ENCODE measurements around the gene MAP1A. TPM values are rescaled to one million over a fixed set of nuclear protein-coding genes. Genes with fewer than 3 reads are reported as not detected.
"Not testable (repeated sequence)": the region's sequence is repeated elsewhere in the genome, so short reads cannot be mapped to it uniquely, and the experiment has no call there.

The MAP1A gene
- total RNA-seq, 1 donor from 2014 or later: 16.9 TPM

- TF ChIP-seq POLR2A (IDR thresholded peaks at IDR 0.05): no peak
- TF ChIP-seq POLR2AphosphoS5 (IDR thresholded peaks at IDR 0.05; ENCODE audit: insufficient read depth in 1 of 2, low read depth in 1 of 2): no peak
- TF ChIP-seq CTCF (IDR thresholded peaks at IDR 0.05): no peak
- H3K4me1 ChIP-seq: peaks cover 8% of the 10 kb centered on the region
- H3K36me3 ChIP-seq: peaks cover 0 to 7% of the 10 kb centered on the region in 2 donors
- H3K4me3 ChIP-seq: no peak overlapping the region
- H3K9me3 ChIP-seq: no peaks in the 10 kb centered on the region
- intact Hi-C loops (cut with DNase I): no loop called here
- peak in 1 of 2 donors; percentile 77 for DNase-seq (ENCODE audit: extremely low spot score in 2 of 2)
- H3K27ac ChIP-seq: no peak overlapping the region
- no peaks in the 10 kb centered on the region for H3K27me3 ChIP-seq
Measured at GRCh38 chr15:43527802-43528541, 10.6 kb downstream of the MAP1A start.

GRCh38 chr15:43528542-43529007 lies 11.2 kb downstream of the MAP1A start:
- Histone ChIP-seq H3K27me3 (no peaks in the 10 kb centered on the region), H3K9me3 (no peaks in the 10 kb centered on the region), H3K27ac (no peak overlapping the region), H3K4me3 (no peak overlapping the region), H3K4me1 (peaks cover 8% of the 10 kb centered on the region), H3K36me3 (peaks cover 0 to 6% of the 10 kb centered on the region in 2 donors)
- TF ChIP-seq CTCF (IDR thresholded peaks at IDR 0.05) (no peak), POLR2A (IDR thresholded peaks at IDR 0.05) (no peak), POLR2AphosphoS5 (IDR thresholded peaks at IDR 0.05; ENCODE audit: insufficient read depth in 1 of 2, low read depth in 1 of 2) (no peak)
- peak in 1 of 2 donors; percentile 83 for DNase-seq (ENCODE audit: extremely low spot score in 2 of 2)
- intact Hi-C loops (cut with DNase I): no loop called here

GRCh38 chr15:43529141-43529540 lies 11.7 kb downstream of the MAP1A start:
- Histone ChIP-seq H3K27me3 (no peaks in the 10 kb centered on the region), H3K27ac (no peak overlapping the region), H3K4me3 (no peak overlapping the region), H3K9me3 (no peaks in the 10 kb centered on the region), H3K4me1 (peaks cover 8% of the 10 kb centered on the region), H3K36me3 (peaks cover 0 to 6% of the 10 kb centered on the region in 2 donors)
- intact Hi-C loops (cut with DNase I): no loop called here
- TF ChIP-seq POLR2A (IDR thresholded peaks at IDR 0.05) (no peak), POLR2AphosphoS5 (IDR thresholded peaks at IDR 0.05; ENCODE audit: insufficient read depth in 1 of 2, low read depth in 1 of 2) (no peak), CTCF (IDR thresholded peaks at IDR 0.05) (no peak)
- DNase-seq (ENCODE audit: extremely low spot score in 2 of 2): no peak

- Histone ChIP-seq H3K36me3 (peaks cover 0 to 10% of the 10 kb centered on the region in 2 donors), H3K27me3 (no peaks in the 10 kb centered on the region), H3K9me3 (no peaks in the 10 kb centered on the region), H3K4me3 (no peak overlapping the region), H3K4me1 (peaks cover 8% of the 10 kb centered on the region), H3K27ac (no peak overlapping the region)
- DNase-seq (ENCODE audit: extremely low spot score in 2 of 2): no peak
- no peak for TF ChIP-seq POLR2AphosphoS5 (IDR thresholded peaks at IDR 0.05; ENCODE audit: insufficient read depth in 1 of 2, low read depth in 1 of 2)
- intact Hi-C loops (cut with DNase I): no loop called here
Measured at GRCh38 chr15:43529587-43530345, 12.4 kb downstream of the MAP1A start.

GRCh38 chr15:43531018-43531670 lies 13.7 kb downstream of the MAP1A start:
- intact Hi-C loops (cut with DNase I): no loop called here
- peak overlapping the region; percentile 32 for H3K27ac ChIP-seq

GRCh38 chr15:43532826-43533225 lies 15.4 kb downstream of the MAP1A start:
- H3K27me3 ChIP-seq; H3K4me3 ChIP-seq; DNase-seq (ENCODE audit: extremely low spot score in 2 of 2); H3K4me1 ChIP-seq; H3K27ac ChIP-seq; H3K9me3 ChIP-seq; intact Hi-C loops (cut with DNase I): not testable (repeated sequence)
- peaks cover 0 to 10% of the 10 kb centered on the region in 2 donors for H3K36me3 ChIP-seq

More at GRCh38 chr15:43531018-43531670, 13.7 kb downstream of the MAP1A start:
- Histone ChIP-seq H3K36me3 (peaks cover 0 to 10% of the 10 kb centered on the region in 2 donors), H3K9me3 (no peaks in the 10 kb centered on the region), H3K4me3 (no peak overlapping the region), H3K27me3 (no peaks in the 10 kb centered on the region), H3K4me1 (peaks cover 8% of the 10 kb centered on the region)
- DNase-seq (ENCODE audit: extremely low spot score in 2 of 2): no peak
- TF ChIP-seq POLR2AphosphoS5 (IDR thresholded peaks at IDR 0.05; ENCODE audit: insufficient read depth in 1 of 2, low read depth in 1 of 2) (no peak), CTCF (IDR thresholded peaks at IDR 0.05) (no peak), POLR2A (IDR thresholded peaks at IDR 0.05) (no peak)

Data from vagina (tissue), 2 donors.